ENCODE data around the gene TUBB1. TPM values are rescaled to one million over a fixed set of nuclear protein-coding genes. Genes with fewer than 3 reads are reported as not detected.

TUBB1 gene
- total and polyA plus RNA-seq, 2 of the 13 experiments (the other 11 are each of a cell fraction or from before 2014, with no cell fraction given), result 0.11 to 57.6 TPM

DNA sequence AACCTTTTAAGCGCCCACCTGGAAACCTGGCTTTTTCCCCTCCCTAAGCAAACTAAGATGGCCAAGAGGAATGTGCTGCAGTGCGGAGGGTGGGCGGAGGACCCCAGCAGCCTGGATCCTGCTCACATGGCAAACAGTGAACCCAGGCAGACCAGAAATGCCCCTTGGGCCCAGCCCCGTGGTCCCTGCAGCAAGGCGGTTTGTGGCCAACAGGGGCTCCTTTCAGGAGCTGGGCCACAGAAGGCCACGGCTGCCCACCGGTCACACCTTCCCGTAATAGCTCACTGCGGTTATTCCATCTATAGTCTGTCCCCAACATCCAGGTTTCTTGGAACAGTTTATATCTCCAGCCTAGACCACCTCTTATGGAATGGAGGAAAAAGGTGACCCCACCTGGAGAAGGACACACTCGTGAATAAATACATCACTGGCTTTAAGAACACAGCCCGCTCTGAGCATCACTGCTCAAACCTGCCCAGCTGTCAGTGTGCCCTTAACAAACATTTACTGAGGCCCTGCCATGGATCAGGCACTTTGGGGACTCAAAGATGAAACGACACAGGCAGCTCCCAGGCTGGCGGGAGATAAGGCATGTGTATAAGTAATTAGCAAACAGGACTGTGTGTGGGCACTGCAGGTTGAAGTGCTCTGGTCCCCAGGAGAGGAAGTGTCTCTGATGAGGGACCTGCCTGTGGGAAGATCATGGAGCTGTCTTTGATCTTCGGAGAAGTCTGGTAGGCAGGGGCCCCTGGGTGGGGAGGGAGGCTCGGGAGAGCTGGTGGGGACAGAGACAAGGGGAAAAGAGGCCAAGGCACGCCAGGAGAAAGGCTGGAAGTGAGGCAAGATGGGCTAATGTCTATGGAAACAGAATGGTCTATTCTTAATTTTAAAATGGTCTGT lies 3.2 kb upstream of the TUBB1 start (continued):
- TF ChIP-seq, protein P1, sequence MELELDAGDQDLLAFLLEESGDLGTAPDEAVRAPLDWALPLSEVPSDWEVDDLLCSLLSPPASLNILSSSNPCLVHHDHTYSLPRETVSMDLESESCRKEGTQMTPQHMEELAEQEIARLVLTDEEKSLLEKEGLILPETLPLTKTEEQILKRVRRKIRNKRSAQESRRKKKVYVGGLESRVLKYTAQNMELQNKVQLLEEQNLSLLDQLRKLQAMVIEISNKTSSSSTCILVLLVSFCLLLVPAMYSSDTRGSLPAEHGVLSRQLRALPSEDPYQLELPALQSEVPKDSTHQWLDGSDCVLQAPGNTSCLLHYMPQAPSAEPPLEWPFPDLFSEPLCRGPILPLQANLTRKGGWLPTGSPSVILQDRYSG (CRISPR knock-in tag; IDR thresholded peaks at IDR 0.05), result no peak
- TF ChIP-seq MTF1 (CRISPR knock-in tag; IDR thresholded peaks at IDR 0.05) (no peak), ZNF788 (CRISPR knock-in tag; IDR thresholded peaks at IDR 0.05; ENCODE audit: borderline replicate concordance) (peak; percentile 98), IRF2 (CRISPR knock-in tag; IDR thresholded peaks at IDR 0.05) (peak; percentile 86), BRCA1 (CRISPR knock-in tag; IDR thresholded peaks at IDR 0.05) (0 out of 2 replicates have a peak, but pooled peaks have one; percentile 44), HNRNPH1 (optimal IDR thresholded peaks at IDR 0.05; ENCODE audit: low read depth, low read length) (no peak), CENPT (CRISPR knock-in tag; IDR thresholded peaks at IDR 0.05; ENCODE audit: low read depth) (no peak), MEIS1 (CRISPR knock-in tag; IDR thresholded peaks at IDR 0.05; ENCODE audit: borderline replicate concordance) (peak; percentile 95; the same call in 1 of the 2 replicates), STAG1 (CRISPR knock-in tag; IDR thresholded peaks at IDR 0.05) (peak; percentile 35), SRSF9 (IDR thresholded peaks at IDR 0.05; ENCODE audit: borderline replicate concordance, insufficient read depth, low read depth, low read length, poor library complexity, severe bottlenecking) (no peak), ZNF703 (CRISPR knock-in tag; IDR thresholded peaks at IDR 0.05; ENCODE audit: borderline replicate concordance) (no peak), ZNF12 (CRISPR knock-in tag; IDR thresholded peaks at IDR 0.05) (peak; percentile 74; the same call in 1 of the 2 replicates), NFATC3 (CRISPR knock-in tag; IDR thresholded peaks at IDR 0.05) (no peak), MED13 (CRISPR knock-in tag; IDR thresholded peaks at IDR 0.05) (peak; percentile 72; the same call in 1 of the 2 replicates), PAF1 (CRISPR knock-in tag; IDR thresholded peaks at IDR 0.05) (no peak), ZBTB8A (CRISPR knock-in tag; IDR thresholded peaks at IDR 0.05; ENCODE audit: borderline replicate concordance, low read depth) (no peak; the same call in 1 of the 2 replicates)
- TF ChIP-seq, protein P2, sequence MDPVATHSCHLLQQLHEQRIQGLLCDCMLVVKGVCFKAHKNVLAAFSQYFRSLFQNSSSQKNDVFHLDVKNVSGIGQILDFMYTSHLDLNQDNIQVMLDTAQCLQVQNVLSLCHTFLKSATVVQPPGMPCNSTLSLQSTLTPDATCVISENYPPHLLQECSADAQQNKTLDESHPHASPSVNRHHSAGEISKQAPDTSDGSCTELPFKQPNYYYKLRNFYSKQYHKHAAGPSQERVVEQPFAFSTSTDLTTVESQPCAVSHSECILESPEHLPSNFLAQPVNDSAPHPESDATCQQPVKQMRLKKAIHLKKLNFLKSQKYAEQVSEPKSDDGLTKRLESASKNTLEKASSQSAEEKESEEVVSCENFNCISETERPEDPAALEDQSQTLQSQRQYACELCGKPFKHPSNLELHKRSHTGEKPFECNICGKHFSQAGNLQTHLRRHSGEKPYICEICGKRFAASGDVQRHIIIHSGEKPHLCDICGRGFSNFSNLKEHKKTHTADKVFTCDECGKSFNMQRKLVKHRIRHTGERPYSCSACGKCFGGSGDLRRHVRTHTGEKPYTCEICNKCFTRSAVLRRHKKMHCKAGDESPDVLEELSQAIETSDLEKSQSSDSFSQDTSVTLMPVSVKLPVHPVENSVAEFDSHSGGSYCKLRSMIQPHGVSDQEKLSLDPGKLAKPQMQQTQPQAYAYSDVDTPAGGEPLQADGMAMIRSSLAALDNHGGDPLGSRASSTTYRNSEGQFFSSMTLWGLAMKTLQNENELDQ (CRISPR knock-in tag; IDR thresholded peaks at IDR 0.05; ENCODE audit: borderline replicate concordance), result peak; percentile 83; the same call in 1 of the 2 replicates
- TF ChIP-seq, protein P3, sequence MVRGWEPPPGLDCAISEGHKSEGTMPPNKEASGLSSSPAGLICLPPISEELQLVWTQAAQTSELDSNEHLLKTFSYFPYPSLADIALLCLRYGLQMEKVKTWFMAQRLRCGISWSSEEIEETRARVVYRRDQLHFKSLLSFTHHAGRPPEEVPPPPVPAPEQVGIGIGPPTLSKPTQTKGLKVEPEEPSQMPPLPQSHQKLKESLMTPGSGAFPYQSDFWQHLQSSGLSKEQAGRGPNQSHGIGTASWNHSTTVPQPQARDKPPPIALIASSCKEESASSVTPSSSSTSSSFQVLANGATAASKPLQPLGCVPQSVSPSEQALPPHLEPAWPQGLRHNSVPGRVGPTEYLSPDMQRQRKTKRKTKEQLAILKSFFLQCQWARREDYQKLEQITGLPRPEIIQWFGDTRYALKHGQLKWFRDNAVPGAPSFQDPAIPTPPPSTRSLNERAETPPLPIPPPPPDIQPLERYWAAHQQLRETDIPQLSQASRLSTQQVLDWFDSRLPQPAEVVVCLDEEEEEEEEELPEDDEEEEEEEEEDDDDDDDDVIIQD (CRISPR knock-in tag; IDR thresholded peaks at IDR 0.05; ENCODE audit: low read depth), result peak; percentile 84
- TF ChIP-seq, protein P4, sequence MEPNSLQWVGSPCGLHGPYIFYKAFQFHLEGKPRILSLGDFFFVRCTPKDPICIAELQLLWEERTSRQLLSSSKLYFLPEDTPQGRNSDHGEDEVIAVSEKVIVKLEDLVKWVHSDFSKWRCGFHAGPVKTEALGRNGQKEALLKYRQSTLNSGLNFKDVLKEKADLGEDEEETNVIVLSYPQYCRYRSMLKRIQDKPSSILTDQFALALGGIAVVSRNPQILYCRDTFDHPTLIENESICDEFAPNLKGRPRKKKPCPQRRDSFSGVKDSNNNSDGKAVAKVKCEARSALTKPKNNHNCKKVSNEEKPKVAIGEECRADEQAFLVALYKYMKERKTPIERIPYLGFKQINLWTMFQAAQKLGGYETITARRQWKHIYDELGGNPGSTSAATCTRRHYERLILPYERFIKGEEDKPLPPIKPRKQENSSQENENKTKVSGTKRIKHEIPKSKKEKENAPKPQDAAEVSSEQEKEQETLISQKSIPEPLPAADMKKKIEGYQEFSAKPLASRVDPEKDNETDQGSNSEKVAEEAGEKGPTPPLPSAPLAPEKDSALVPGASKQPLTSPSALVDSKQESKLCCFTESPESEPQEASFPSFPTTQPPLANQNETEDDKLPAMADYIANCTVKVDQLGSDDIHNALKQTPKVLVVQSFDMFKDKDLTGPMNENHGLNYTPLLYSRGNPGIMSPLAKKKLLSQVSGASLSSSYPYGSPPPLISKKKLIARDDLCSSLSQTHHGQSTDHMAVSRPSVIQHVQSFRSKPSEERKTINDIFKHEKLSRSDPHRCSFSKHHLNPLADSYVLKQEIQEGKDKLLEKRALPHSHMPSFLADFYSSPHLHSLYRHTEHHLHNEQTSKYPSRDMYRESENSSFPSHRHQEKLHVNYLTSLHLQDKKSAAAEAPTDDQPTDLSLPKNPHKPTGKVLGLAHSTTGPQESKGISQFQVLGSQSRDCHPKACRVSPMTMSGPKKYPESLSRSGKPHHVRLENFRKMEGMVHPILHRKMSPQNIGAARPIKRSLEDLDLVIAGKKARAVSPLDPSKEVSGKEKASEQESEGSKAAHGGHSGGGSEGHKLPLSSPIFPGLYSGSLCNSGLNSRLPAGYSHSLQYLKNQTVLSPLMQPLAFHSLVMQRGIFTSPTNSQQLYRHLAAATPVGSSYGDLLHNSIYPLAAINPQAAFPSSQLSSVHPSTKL (CRISPR knock-in tag; IDR thresholded peaks at IDR 0.05), result peak; percentile 90
